Heart left ventricle (tissue), 16 donors: ENCODE measurements around the gene TBC1D8B. TPM values are rescaled to one million over a fixed set of nuclear protein-coding genes. Genes with fewer than 3 reads are reported as not detected.
A peak's percentile ranks its signal among the peaks of the same experiment; 100 is the strongest.

ENCODE experiments used
- ATAC-seq, 4 donors: fragments of 200-7000 bp; cut with Tn5 transposase; one replicate each; pipeline ENCODE4 v1.9.1; 2020 to 2022; ENCODE audit warnings: moderate library complexity in 4 of 4, mild to moderate bottlenecking in 3 of 4, moderate number of reproducible peaks in 1 of 4
- DNase-seq, 5 donors: peaks; one replicate each; pipeline ENCODE4 v3.0.0-alpha.2; 2020
- H3K27ac ChIP-seq, 12 donors: fragments of 200-600 bp; sonication (generic) in 4 of 12; one replicate each; pipeline versions ENCODE4 v1.5.0 to v1.8.0; 2016 to 2022; ENCODE audit warnings: mild to moderate bottlenecking in 2 of 12
- H3K27me3 ChIP-seq, 9 donors: fragments of 200-600 bp; sonication (generic) in 2 of 9; one replicate each; pipeline versions ENCODE4 v1.5.1 to v1.8.0; 2016 to 2022; ENCODE audit warnings: mild to moderate bottlenecking in 3 of 9
- H3K36me3 ChIP-seq, 9 donors: fragments of 200-600 bp; sonication (generic) in 2 of 9; one replicate each; pipeline versions ENCODE4 v1.5.0 to v1.8.0; 2018 to 2022; ENCODE audit warnings: mild to moderate bottlenecking in 2 of 9
- H3K4me1 ChIP-seq, 12 donors: fragments of 200-600 bp; sonication (generic) in 4 of 12; one replicate each; pipeline versions ENCODE4 v1.5.0 to v1.8.0; 2016 to 2022; ENCODE audit warnings: mild to moderate bottlenecking in 3 of 12
- H3K4me3 ChIP-seq, 12 donors: fragments of 200-600 bp; sonication (generic) in 4 of 12; one replicate each; pipeline versions ENCODE4 v1.5.0 to v1.8.0; 2017 to 2022; ENCODE audit warnings: mild to moderate bottlenecking in 9 of 12, moderate library complexity in 4 of 12
- H3K9me3 ChIP-seq, 12 donors: fragments of 200-600 bp; sonication (generic) in 4 of 12; one replicate each; pipeline versions ENCODE4 v1.5.0 to v1.8.0; 2016 to 2022; ENCODE audit warnings: mild to moderate bottlenecking in 1 of 12
- POLR2A ChIP-seq, 2 donors: fragments of 450-650 bp; IDR thresholded peaks; one replicate each; pipeline ENCODE4 v1.6.1; 2017; ENCODE audit warnings: antibody characterized with exemption in 2 of 2, mild to moderate bottlenecking in 2 of 2, moderate library complexity in 2 of 2
- WGBS, 4 donors: extraction: QIAGEN DNeasy Blood & Tissue Kit in 2 of 4; methylation state at CpG; one replicate each; pipeline versions ENCODE4 v1.1.5 to v1.1.7; 2013 to 2018; 5-methylcytosine and 5-hydroxymethylcytosine counted together
- intact Hi-C, 10 donors: fragments of 100-400 bp; cut with DNase I; formaldehyde crosslinking; loops; one replicate each; pipeline versions ENCODE4 v1.11.1 to v1.14.2; 2022
- polyA plus RNA-seq, 2 donors: library from polyadenylated mRNA; stranded (reverse); fragments of 200-250 nt; gene quantifications; one replicate each; pipeline ENCODE4 v1.2.3, GENCODE V29; 2013
- total RNA-seq, 9 donors: library from RNA; depleted of rRNA in 2 of 9; stranded (reverse); fragments of >200 nt in 2 of 9; fragmentation: NEBNext Ultra II Directional in 3 of 9; extraction: Animal tissue kit (Norgen Biotek cat#: 25700) in 3 of 9; gene quantifications; one replicate each; pipeline versions ENCODE4 v1.1.0 to v1.2.4, GENCODE V29; 2016 to 2023
- TF ChIP-seq, protein P1 (sequence below), 12 donors: fragments of 200-600 bp; sonication (generic) in 4 of 12; IDR thresholded peaks; one replicate each; pipeline versions ENCODE4 v1.5.0 to v1.8.0; 2018 to 2022; ENCODE audit warnings: antibody characterized with exemption in 12 of 12, mild to moderate bottlenecking in 5 of 12
- donor health status: ischemic (EF 13 %, LVEDD 7.1; RV severe dilation, severe dysfunction).
- donor health status: healthy with polysubstance abuse.
- donor health status: DM: no; HTN: yes; CAD: no.
- donor health status: DM: no; HTN: no; CAD: no.
- donor health status: ischemic (EF 25% LVEDD 6.9; RV normal size, moderate dysfunction).
- donor health status: ischemic (EF 25% LVEDD 5.7; RV mildly dilated, moderate dysfunction).
- donor health status: healthy.
- donor health status: DM: yes; HTN: yes; CAD: no.
- donor health status: ischemic (EF 35%, LVEDD 5.7; RV mildly dilated, moderate dysfunction).
- donor health status: nonischemic (EF 11% LVEDD 7.7; RV severe dilation, severe dysfunction).
- donor health status: DM: yes; HTN: yes; CAD: no.
- donor health status: PGD.
- donor health status: ischemic (EF 29% LVEDD 5.4; RV normal size, mild dysfunction).
- donor health status: nonischemic (EF 23%, LVEDD 6.1; RV moderate dilation, normal function).

Gene TBC1D8B
- total and polyA plus RNA-seq, 11 donors, result 0.72 to 5.0 (median 2.1) TPM

DNA sequence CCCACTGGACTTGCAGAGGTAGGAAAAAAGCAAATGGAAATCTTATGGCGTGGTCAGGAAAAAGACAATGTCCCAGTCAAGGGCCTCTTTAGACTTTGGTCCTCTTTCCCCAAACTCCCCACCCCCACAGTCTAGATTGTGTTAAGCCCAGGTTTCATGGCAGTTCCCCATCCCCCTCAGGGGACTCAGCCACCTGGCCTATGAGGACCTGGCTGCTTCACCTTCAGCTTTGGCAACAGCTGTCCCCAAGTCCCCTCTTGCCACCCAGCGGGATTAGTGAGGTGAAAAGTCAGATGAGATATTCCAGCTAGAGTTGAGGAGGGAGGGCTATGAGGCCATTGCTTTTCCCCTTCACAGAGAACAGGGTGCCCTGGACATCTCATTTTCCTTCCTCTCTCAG is 100.2 kb downstream of the TBC1D8B start:
- DNase-seq, result no peak
- 73 to 100% (median 88%) methylated on average over 2 of the region's 2 CpGs for WGBS, 4 donors
- Histone ChIP-seq H3K27ac (no peak overlapping the region), H3K4me1 (no peaks in the 10 kb centered on the region), H3K9me3 (no peaks in the 10 kb centered on the region), H3K27me3 (peaks cover 0 to 4% (median 0%) of the 10 kb centered on the region in 9 donors), H3K4me3 (no peak overlapping the region), H3K36me3 (no peaks in the 10 kb centered on the region)
- intact Hi-C loops, result loop anchor here in 1 of 10 donors (10.0 kb wide), 1 partner anchor 52 kb away; no protein-coding TSS in a partner anchor
- no peak for TF ChIP-seq POLR2A (IDR thresholded peaks at IDR 0.05)
- TF ChIP-seq, protein P1, sequence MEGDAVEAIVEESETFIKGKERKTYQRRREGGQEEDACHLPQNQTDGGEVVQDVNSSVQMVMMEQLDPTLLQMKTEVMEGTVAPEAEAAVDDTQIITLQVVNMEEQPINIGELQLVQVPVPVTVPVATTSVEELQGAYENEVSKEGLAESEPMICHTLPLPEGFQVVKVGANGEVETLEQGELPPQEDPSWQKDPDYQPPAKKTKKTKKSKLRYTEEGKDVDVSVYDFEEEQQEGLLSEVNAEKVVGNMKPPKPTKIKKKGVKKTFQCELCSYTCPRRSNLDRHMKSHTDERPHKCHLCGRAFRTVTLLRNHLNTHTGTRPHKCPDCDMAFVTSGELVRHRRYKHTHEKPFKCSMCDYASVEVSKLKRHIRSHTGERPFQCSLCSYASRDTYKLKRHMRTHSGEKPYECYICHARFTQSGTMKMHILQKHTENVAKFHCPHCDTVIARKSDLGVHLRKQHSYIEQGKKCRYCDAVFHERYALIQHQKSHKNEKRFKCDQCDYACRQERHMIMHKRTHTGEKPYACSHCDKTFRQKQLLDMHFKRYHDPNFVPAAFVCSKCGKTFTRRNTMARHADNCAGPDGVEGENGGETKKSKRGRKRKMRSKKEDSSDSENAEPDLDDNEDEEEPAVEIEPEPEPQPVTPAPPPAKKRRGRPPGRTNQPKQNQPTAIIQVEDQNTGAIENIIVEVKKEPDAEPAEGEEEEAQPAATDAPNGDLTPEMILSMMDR (IDR thresholded peaks at IDR 0.05), result no peak
- ATAC-seq, result no peak

DNA sequence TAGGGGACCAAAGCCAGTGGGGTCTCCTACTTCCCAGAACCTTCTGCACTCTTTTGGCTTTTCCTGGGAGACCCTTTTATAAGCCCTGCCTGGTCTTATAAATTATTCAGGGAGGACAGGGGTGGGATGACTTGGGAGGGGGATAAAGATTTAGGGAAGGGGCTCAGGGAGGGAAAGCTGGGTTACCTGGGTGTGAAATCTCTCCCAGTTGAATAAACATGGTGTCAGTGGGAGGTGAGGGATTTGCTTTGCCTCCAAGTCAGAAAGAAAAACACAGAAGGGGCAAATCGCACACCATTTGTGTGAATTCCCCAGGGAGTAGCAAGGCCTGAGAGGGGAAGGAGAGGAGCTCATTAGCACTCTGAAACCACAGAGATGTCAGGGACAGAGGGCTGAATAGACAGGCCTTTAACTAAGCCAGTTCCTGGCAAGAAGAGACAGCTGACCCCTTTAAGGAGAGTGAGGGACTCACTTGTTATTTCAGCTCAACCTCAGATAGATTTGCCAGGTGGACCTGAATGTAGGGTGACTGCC is 100.9 kb downstream of the TBC1D8B start, which contains the start of gene RIPPLY1:
TSS of gene RIPPLY1 (minus strand) at position 51 of the 534 bp plus-strand sequence. CDS start 54 bp downstream, outside the sequence.
- TF ChIP-seq, protein P1 (IDR thresholded peaks at IDR 0.05), result no peak
- TF ChIP-seq POLR2A (IDR thresholded peaks at IDR 0.05), result no peak
- no peaks in the 10 kb centered on the region for H3K36me3 ChIP-seq
- H3K9me3 ChIP-seq, result no peaks in the 10 kb centered on the region
- no peak within 1 kb of the TSS for H3K27ac ChIP-seq
- peaks cover 0 to 4% (median 0%) of the 10 kb centered on the region in 9 donors for H3K27me3 ChIP-seq
- ATAC-seq (no peak), DNase-seq (no peak)
- no peak within 1 kb of the TSS for H3K4me3 ChIP-seq
- intact Hi-C loops, result loop anchor here in 1 of 10 donors (10.0 kb wide), 1 partner anchor 51 kb away; no protein-coding TSS in a partner anchor
- WGBS, 4 donors, result 71 to 89% (median 75%) methylated on average over 1 of the region's 1 CpG
- H3K4me1 ChIP-seq, result no peaks in the 10 kb centered on the region

DNA sequence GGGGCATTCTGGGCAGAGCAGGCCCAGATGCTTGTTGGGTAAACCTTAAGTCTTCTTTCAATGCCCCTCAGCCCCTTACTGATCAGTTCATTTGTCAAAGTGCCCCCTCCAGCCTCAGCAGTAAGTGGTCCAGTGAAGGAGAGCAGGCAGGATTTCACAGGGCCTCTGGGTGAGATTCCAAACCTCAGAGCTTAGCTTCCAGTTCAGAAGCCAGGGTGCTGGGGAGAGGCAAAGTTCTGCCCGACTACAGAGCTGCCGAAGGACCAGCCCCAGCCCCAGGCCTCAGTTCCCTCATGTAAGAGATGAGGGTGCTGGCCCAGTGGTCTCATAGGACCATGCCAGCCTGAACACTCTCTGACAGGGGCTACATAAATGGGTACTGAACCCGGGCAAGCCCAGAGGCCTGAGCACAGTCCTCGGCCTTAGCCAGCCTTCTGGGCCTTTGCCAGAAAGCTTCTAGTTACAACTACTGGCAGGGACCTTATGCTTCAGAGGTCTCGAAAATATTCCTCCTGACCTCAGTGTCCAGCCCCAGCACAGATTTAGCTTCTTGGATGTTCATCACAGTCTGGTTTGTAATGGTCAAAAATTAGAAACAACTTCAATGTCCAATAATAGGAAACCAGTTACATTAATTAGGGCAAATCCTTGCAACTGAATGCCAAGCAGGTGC is 101.5 kb downstream of the TBC1D8B start:
- WGBS, 4 donors, result 56 to 81% (median 65%) methylated on average over 3 to 5 of the region's 5 CpGs
- Histone ChIP-seq H3K4me3 (no peak overlapping the region), H3K4me1 (no peaks in the 10 kb centered on the region), H3K9me3 (no peaks in the 10 kb centered on the region), H3K27ac (no peak overlapping the region), H3K36me3 (no peaks in the 10 kb centered on the region), H3K27me3 (peaks cover 0 to 4% (median 0%) of the 10 kb centered on the region in 9 donors)
- TF ChIP-seq, protein P1 (IDR thresholded peaks at IDR 0.05), result no peak
- no peak for TF ChIP-seq POLR2A (IDR thresholded peaks at IDR 0.05)
- ATAC-seq (peak in 2 of 4 donors; percentile 35 to 37), DNase-seq (no peak)
- intact Hi-C loops, result loop anchor here in 1 of 10 donors (10.0 kb wide), 1 partner anchor 51 kb away; no protein-coding TSS in a partner anchor

DNA sequence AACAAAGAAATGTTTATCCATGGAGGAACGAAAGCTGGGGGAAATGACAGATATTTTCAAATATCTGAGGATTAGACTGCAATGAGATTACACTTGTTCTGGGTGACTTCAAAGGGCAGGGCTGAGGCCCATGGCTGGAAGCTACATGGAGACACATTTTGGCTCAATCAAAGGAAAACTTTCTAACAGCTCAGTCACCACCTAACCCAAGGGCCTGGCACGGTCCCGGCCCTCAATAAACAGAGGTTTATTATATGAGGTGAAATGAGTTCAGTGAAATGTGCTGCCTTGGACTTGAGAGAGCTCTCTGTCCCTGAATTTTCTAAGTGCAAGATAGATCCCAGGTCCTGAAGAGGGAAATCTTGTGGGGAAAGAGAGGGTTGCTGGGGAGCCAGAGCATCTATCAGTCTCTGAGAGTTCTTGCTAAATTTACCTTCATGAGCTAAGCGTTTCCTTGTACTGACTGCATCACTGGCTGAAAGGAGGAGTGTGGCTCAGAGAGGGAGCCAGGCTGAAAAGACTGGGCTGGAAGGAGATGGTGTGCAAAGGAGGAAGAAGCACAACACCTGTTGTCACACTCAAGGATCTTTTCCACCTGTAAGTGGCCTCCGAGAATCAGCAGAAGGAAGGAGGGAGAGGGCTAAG is 102.7 kb downstream of the TBC1D8B start:
- H3K27me3 ChIP-seq, result peaks cover 0 to 4% (median 0%) of the 10 kb centered on the region in 9 donors
- no peaks in the 10 kb centered on the region for H3K9me3 ChIP-seq
- WGBS, 4 donors, result 68 to 84% (median 82%) methylated on average over 5 of the region's 5 CpGs
- no peak overlapping the region for H3K4me3 ChIP-seq
- no peak overlapping the region for H3K27ac ChIP-seq
- TF ChIP-seq, protein P1 (IDR thresholded peaks at IDR 0.05), result no peak
- TF ChIP-seq POLR2A (IDR thresholded peaks at IDR 0.05), result no peak
- no peaks in the 10 kb centered on the region for H3K36me3 ChIP-seq
- no peaks in the 10 kb centered on the region for H3K4me1 ChIP-seq
- intact Hi-C loops, result loop anchor here in 2 of 10 donors (5.0 to 10.0 kb wide), 2 partner anchors 42 to 50 kb away; no protein-coding TSS in a partner anchor
- ATAC-seq (peak in 2 of 4 donors; percentile 54 to 86), DNase-seq (no peak)
